RPMI8226 (cell line): Measurements from ENCODE around the gene SLC3A2.
"Not testable (repeated sequence)": the region's sequence is repeated elsewhere in the genome, so short reads cannot be mapped to it uniquely, and the experiment has no call there.

Experiments used
- DNase-seq: peaks from one replicate; pipeline ENCODE4 v3.0.0-alpha.2; 2015

Gene SLC3A2

DNA sequence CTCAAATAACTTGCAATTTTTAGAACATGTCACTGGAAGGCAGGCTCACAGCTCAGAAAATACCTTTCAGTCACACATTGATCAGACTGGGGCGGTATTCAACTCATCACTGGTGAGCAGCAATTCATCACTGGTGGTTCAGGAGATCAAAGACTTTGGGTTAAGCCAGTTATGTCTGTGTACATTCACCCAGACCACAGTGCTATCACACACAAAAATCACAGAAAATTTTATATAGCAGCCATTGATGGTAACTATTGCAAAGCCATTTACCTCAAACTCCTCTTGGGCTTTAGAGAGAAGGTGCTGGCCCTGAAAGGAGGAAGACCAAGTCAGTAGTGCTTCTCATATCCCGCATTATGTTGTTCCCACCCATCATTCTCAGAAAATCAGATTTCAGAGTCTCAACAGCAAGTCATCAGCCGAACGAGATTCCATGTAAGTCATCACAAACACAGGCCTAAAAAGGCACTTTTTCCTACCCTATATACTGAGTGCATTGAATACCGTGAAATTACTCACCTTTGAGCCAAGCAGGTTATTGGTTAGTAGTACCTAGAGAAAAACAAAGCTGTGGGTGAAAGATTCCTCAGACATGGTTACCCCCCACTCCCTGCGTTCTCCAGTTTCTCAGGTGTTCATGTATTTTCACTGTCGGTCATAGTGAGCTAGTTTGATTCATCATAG lies 27.3 kb upstream of the SLC3A2 start:
- DNase-seq, result peak; percentile 9

GRCh38 chr11:62854013-62854824 lies 26.5 kb upstream of the SLC3A2 start:
- DNase-seq, result peak; percentile 32

DNA sequence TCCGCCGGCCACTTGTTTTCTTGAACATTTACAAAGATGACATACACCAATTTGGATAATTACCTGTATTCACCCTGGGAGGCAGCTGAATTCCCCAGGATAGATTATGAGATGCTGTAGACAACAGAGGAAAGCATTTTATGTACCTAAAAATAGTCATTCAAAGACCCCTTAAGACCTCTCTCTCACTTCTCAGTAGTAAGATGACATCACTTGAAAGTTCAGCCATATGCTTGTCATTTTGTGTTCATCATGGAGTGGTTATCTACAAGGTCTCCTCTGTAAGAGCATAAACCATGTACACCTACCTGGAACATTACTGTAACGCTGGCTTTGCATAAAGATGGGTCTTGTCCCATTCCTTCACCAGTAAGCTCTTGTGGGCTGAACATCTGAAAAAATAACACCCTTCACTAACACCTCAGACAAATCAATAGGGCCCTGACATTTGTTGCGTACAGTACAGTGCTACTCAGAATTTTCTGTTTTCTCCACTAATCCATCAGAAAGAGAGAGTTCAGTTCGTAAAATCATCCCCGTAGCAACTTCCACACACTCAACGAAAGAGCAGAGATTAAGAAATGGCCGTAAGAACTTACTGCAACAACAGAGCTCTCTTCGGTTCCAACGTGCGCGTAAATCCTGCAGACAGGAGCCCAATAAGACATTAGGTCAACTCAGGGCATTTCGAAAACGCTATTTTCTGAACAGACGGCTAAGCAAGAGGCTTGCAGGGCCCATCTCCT lies 25.7 kb upstream of the SLC3A2 start:
- peak; percentile 14 for DNase-seq

DNA sequence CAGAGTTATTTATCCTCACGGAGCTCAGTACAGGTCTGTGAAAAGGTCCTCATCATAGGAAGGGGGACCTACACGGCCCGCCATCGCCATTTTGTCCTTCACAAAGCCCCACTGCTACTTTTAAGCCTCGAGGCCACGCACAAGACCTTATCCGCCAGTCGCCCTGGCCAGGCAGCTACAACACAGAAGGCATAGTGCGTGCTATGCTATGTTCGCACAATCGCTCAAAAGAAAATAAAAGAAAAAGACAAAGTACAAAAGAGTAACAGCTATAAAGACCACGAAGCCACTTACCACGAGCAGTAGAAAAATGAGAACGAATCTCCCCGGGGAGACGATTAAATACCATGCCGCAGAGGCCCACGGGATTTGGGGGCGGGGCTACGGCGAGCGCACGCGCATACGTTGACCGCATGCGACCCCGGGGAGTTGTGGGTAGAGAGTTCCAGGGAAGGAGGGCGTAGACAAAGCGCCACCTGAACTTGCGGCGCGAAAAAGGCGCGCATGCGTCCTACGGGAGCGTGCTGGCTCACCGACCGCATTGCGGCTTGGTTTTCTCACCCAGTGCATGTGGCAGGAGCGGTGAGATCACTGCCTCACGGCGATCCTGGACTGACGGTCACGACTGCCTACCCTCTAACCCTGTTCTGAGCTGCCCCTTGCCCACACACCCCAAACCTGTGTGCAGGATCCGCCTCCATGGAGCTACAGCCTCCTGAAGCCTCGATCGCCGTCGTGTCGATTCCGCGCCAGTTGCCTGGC lies 24.9 kb upstream of the SLC3A2 start:
- peak; percentile 100 for DNase-seq

DNA sequence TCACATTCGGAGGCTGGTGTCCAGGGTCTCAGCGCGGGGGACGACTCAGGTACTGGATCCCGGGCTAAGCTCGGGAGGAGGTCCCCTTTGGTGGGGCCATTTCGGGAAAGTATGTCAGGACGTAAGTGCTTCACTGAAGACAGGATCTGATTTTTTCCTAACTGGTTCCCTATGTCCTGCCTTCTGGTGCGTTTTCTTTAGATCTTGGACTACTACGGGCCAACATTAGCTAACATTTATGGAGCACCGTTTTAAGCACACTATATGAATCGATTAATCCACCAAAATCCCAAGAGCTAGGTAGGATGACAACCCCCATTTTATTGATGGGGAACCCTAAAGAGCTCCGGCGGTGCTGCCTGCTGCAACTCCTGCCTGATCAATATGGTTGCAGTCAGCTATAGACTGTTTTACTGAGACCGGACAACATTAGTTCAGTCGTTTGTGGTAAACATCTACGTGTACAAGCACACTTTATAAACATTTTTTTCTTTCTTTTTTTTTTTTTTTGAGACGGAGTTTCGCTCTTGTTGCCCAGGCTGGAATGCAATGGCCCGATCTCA lies 24.3 kb upstream of the SLC3A2 start:
- DNase-seq, result peak; percentile 40

DNA sequence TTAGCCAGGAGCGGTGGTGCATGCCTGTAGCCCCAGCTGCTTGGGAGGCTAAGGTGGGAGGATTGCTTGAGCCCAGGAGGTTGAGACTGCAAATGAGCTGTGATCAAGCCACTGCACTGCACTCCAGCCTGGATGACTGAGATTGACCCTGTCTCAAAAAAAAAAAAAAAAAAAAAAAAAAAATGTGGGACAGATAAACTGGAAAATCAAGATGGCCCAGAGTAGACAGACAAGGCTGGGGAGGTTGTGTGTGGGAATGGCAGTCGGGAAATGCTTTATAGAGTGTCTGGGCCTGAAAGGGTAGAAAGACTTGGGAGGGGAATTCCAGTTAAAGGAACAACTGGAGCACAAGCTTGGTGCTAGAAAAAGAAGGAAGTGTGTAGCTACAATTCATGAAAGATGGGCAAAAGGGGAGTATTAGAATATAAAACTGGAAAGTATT lies 23.1 kb upstream of the SLC3A2 start:
- DNase-seq, result peak; percentile 2

GRCh38 chr11:62858201-62858600 lies 22.5 kb upstream of the SLC3A2 start:
- DNase-seq, result peak; percentile 2

DNA sequence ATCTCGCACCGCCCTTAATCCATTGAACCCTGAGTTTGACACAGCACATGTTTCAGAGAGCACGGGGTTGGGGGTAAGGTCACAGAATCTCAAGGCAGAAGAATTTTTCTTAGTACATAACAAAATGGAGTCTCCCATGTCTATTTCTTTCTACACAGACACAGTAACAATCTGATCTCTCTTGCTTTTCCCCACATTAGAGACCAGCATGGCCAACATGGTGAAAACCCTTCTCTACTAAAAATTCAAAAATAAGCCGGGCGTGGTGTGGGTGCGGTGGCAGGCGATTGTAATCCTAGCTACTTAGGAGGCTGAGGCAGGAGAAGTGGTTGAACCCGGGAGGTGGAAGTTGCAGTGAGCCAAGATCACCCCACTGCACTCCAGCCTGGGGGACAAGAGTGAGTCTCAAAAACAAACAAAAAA lies 21.4 kb upstream of the SLC3A2 start:
- DNase-seq, result not testable (repeated sequence)

DNA sequence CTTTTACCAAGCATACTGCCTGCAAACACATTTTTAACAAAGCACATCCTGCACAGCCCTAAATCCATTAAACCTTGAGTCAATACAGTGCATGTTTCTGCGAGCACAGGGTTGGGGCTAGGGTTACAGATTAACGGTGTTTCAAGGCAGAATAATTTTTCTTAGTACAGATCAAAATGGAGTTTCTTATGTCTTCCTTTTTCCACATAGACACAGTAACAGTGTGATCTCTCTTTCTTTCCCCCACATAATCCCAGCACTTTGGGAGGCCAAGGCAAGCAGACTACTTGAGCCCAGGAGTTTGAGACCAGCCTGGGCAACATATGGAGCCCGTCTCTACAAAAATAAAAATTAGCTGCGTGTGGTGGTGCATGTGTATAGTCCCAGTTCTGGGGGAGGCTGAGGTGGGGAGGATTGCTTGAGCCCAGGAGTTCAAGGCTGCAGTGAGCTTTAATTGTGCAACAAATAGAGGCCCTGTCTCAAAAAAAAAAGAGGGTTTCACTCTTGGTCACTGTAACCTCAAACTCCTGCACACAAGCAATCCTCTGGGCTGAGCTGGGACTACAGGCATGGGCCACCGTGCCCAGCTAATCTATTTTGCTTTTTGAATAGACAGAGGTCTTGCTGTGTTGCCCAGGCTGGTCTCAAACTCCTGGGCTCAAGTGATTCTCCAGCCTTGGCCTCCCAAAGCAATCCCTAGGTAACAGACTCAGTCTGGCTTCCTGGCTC lies 19.7 kb upstream of the SLC3A2 start:
- DNase-seq, result peak; percentile 10

- peak; percentile 15 for DNase-seq
Measured at GRCh38 chr11:62861564-62862192, 19.0 kb upstream of the SLC3A2 start.

DNA sequence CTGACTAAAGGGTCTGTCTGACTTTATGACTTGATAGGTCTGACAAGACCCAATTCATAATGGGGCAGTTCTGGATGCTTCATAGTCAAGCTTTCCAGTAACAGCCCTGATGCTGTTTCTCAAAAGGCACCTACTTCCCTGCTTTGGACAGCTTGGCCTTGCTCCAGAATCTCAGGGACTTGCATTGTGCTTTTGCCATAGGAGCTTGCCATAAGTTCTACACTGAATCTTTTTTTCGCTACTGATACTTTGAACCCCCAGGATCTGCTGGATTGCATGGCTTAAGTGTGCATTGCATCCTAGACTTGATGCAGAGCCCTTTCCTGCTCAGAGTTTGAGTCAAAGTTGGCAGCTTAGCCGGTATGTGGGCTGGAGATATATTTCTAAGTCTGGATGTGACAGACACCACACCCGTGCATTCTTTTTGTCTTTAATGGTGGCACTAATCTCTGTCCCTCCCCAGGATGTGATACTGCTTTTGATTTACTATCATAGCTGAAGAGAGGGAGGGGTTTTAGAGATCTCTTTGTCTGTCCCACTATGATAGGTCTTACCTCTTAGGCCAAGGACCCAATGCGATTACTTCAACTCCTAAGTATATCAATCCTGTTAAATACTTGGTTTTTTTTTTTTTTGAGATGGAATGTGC lies 16.9 kb upstream of the SLC3A2 start:
- no peak for DNase-seq

GRCh38 chr11:62865635-62866034 lies 15.1 kb upstream of the SLC3A2 start:
- DNase-seq, result no peak

- no peak for DNase-seq
Measured at GRCh38 chr11:62874851-62875250, 5.8 kb upstream of the SLC3A2 start.

DNA sequence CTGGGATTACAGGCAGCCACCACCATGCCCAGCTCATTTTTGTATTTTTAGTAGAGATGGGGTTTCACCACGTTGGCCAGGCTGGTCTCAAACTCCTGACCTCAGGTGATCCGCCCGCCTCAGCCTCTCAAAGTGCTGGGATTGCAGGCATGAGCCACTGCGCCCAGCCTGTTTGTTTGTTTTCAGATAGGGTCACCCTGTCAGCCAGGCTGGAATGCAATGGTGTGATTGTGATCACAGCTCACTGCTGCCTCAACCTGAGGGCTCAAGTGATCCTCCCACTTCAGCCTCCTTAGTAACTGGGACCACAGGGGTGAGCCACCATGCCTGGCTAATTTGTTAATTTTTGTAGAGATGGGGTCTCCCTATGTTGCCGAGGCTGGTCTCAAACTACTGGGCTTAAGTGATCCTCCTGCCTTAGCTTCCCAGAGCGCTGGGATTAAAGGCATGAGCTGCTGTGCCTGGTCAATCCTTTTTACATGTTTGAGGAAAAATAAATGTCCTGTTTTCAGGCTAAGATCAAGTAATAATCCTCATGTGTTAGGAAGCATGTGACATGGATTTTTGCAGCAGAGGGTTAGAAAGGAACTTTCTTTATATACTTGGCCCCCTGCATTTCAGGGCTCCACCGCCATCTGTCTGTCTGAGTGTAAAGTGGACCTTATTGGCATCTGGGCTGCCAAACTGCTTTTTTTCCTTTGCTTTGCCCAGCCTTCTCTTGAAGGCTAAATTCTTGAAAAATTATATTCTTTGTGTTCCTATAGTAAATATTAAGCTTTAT lies 4.8 kb upstream of the SLC3A2 start:
- no peak for DNase-seq

DNA sequence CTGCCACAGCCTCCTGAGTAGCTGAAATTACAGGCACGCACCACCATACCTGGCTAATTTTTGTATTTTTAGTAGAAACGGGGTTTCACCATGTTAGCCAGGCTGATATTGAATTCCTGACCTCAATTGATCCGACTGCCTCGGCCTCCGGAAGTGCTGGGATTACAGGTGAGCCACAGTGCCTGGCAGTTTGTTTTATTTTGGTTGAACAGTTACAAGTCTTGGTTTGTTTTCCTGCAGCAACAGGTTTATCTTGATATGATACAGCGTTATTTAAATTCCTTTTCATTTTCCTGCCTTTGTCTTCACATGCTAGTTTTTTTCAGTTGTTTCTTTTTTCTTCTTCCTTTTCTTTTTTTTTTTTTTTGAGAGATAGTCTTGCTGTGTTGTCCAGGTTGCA lies 4.0 kb upstream of the SLC3A2 start:
- DNase-seq, result no peak

DNA sequence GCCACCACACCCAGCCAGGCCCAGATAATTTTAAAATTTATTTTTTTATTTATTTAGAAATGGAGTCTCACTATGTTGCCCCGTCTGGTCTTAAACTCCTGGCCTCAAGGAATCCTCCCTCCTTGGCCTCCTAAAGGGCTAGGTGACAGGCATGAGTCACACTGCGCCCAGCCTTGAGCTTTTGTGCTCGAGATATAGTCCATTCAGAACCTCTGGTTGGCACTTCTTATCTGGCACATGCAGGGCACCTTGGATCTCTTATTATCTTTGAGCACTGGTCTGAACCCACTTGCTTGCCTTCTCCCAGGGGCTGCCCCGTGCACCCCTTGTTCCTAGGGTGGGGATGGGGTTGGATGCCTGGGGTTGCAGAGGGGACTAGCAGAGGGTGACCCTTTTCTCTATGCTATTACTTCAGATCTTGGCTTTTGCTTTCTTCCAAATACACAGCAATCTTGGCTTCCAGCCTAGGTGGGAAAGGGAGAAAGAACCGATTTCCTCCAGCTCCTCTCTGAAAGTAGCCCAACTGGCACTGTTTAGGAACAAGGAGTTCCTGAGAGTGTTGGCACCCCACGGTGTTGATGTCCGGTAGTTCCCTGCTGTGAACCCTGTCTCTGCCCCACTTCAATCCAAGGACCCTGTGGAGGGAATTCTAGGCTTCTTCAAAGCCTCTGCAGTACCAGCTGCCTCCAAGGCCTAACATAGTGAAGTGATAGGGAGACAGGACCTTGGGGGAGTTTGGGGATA lies 1.3 kb upstream of the SLC3A2 start:
- DNase-seq, result no peak

- peak; percentile 61 for DNase-seq
Measured at GRCh38 chr11:62880231-62880802, 379 bp upstream of the SLC3A2 start.

DNA sequence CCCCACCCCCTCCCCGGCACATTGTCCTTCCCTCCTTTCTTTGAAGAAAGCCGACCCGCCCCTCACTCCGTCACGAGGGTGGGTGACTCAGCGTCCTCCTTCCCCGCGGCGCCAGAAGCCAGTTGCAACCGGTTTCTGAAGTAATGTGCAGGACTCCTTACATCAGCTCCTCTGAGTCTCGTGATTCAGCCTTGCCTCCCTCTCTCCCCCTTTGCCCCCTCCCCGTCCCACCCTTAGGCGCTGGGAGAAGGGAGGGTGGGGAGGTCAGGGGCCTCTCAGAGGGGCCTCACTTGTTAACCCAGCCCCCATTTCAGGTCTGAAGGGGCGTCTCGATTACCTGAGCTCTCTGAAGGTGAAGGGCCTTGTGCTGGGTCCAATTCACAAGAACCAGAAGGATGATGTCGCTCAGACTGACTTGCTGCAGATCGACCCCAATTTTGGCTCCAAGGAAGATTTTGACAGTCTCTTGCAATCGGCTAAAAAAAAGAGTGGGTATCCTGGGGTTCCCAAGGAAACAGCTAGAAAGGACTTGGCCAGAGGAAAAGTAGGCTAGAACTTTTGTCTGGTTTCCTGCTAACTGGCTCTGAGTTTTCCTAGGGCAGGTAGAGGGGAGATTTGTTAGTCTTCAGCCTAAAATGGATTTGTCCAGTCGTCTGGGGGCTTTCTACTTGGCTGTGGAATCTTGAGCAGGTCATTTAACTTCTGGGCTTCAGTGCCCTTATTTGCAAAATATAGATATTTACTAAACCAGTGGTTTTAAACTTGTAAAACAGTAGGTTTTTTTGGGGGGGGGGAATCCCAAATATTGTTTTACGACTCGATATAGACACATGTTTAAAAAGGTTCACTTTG lies 1.1 kb downstream of the SLC3A2 start:
- peak; percentile 96 for DNase-seq
